NCI-H1048 (cell line): ENCODE measurements around the gene KCTD8.

Experiments
- DNase-seq: peaks from one replicate; lab custom pipeline; 2025; lab: John Stamatoyannopoulos, UW

KCTD8 gene

DNA sequence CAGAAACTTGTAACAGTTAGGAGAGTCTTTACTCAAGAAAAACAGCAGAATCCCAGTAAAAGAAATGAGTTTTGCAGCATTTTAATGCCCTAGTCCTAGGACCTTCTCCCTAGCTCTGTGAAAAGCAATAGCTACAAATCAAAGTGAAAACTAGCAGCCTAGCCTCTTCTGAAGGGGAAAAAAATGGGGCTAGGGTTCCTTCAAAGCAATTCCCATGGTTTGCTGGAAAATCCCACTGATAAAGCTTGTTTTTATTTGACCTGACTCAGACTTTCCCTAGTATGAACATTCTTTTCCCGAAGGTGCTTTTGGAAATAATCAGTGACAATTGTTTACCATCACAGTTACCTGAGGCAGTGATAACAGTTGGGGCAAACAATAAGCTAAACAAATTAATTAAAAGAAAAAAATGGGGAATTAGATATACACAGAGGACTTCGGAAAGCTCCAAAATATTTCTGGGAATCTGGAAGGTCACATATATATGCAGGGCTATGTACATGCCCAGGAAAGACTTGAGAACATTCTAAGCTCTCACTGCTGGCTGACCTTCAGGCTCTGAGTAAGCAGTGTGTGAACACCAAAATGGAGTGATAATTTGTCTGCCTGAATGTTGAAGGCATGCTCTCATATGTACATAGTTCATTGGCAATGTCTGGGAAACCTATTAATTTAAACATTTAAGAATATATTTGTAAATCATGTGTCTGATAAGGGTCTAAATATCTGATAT, 285.9 kb downstream of the KCTD8 start:
- no peak for DNase-seq

- DNase-seq = no peak
These were observed 286.9 kb downstream of the KCTD8 start for GRCh38 chr4:44161756-44162155.

DNA sequence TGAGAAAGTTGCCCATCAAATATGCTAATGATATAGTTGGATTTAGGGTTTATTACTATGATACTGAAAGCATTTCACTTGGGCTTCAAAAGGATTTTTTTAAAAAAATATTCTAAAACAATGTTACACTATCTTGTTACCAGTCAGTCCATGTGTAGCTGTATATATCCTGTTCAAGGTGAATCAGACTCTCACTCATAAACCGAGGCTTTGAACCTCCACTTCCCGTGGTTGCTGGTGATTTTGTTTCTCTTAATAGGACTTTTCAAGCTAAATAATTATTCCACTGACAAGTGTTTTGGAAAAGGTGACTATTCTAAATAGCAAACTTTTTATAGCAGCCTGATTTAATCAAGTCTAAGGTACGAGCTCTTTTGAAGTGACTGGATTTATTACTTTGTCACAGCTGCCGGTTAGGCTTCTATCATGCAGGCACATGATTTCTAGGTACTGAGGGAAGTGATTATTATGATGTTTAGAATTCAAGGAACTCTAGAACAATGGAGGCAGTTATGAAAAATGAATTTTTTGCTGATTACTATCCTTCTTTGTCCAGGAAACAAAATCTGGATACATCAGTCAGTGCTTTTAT, 287.7 kb downstream of the KCTD8 start:
- no peak for DNase-seq

DNA sequence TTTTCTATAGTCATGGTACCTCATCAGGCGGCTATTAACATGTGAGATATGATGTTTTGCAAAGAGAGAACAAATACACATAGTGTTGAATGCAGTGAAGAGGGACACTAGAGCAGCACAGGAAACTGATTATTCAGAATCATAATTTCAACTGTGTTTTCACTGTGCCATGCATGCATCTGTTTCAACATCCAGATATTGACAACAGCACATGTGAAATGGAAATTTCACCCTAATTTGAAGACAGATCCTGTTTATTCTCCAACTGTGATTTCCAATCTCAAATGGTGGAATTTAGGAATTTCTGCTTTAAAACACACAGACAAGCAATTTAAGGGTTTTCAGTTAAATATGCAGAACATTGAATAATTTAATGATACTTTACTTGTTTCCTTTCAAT, 288.6 kb downstream of the KCTD8 start:
- no peak for DNase-seq

DNA sequence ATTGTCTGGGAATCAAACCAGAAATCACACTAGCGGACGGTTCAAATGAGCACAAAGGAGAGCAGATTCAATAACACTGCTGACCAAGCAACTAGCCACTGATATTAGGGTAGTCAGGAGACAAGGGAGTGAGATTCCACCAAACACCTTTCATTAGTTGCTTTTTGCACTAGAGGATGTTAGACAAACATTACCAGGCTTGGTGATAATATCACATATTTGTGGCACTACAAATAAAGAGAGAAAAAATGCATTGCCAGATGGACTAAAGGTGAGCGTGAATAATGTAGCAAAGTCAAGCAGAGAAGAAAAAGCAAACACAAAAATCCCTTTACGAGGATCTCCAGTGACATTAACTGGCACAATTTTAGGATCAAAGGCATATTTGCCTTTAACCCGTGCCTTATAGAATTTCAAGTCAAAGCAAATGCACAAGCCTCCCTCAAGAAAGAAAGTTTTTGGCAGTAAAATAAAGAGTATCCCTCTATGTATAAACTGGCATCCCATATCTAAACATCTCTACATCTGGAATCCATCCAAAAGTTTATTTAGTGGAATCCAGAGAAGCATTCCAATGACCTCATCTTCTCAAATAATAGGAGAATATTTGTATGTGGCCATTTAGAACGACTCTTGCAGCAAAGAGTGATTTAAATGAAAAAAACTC, 290.9 kb downstream of the KCTD8 start:
- no peak for DNase-seq

GRCh38 chr4:44150091-44150576, 298.5 kb downstream of the KCTD8 start:
- DNase-seq = no peak

GRCh38 chr4:44149282-44149681, 299.3 kb downstream of the KCTD8 start:
- no peak for DNase-seq

- DNase-seq = no peak
These were observed 301.0 kb downstream of the KCTD8 start for GRCh38 chr4:44147571-44148075.

GRCh38 chr4:44146516-44146915, 302.1 kb downstream of the KCTD8 start:
- DNase-seq = no peak

DNA sequence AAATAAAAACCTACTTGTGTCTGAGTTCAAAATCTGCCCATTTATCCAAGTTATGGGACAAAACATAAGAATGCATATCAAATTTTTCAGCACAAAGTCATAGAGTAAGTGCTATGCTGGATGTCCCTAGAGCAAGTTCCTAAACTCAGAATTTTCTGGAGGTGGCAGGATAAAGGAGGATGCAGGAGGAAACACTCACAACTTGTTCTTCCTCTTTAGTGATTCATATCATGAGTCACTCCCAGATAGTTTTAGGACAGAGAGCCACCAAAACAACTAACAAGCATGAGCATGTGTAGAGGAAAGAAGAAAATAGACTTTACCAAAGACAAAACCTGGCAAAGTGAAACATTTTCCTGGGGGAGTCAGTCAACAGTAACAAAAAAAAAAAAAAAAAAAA, 302.7 kb downstream of the KCTD8 start:
- no peak for DNase-seq

DNA sequence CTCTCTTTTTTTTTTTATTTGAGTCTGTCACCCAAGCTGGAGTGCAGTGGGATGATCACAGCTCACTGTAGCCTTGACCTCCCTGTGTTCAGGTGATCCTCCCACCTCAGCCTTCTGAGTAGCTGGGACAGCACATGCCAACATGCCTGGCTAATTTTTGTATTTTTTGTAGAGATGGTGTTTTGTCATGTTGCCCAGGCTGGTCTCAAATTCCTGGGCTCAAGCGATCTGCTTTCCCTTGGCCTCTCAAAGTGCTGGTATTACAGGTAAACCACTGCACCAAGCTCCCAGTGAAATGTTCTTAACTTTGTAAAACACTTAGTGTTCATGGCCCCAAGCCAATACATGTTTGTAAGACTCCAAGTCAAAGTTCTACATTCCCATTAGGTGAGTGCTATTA, 316.1 kb downstream of the KCTD8 start:
- DNase-seq = no peak
